Ectodermal cell (in vitro differentiated cells): ENCODE results near the gene COL18A1.
"Not testable (repeated sequence)": the region's sequence is repeated elsewhere in the genome, so short reads cannot be mapped to it uniquely, and the experiment has no call there.

ENCODE experiments used
- H3K27ac ChIP-seq: 2 replicates; pipeline ENCODE4 v1.7.0; 2013; ENCODE audit warnings: mild to moderate bottlenecking, low read depth, low read length; ENCODE audit not compliant: insufficient read depth, poor library complexity, severe bottlenecking
- H3K27me3 ChIP-seq: 2 replicates; pipeline ENCODE4 v1.7.0; 2013; ENCODE audit warnings: mild to moderate bottlenecking, low read length; ENCODE audit not compliant: insufficient read depth, control insufficient read depth, poor library complexity, severe bottlenecking
- H3K36me3 ChIP-seq: one replicate; pipeline ENCODE4 v1.7.0; 2013; ENCODE audit warnings: low read length; ENCODE audit not compliant: control insufficient read depth, insufficient read depth
- H3K4me1 ChIP-seq: one replicate; pipeline ENCODE4 v1.7.0; 2013; ENCODE audit warnings: low read length; ENCODE audit not compliant: control insufficient read depth, insufficient read depth
- H3K4me3 ChIP-seq: 2 replicates; pipeline ENCODE4 v1.7.0; 2013; ENCODE audit warnings: low read depth, low read length, control low read depth; ENCODE audit not compliant: insufficient read depth
- H3K9me3 ChIP-seq: 2 replicates; pipeline ENCODE4 v1.7.0; 2013; ENCODE audit warnings: mild to moderate bottlenecking, low read length, moderate library complexity; ENCODE audit not compliant: control insufficient read depth
- WGBS, 2 experiments: methylation state at CpG; one replicate each; pipeline ENCODE4 v1.1.7; 2013; ENCODE audit warnings: missing lambda C conversion rate in 2 of 2; 5-methylcytosine and 5-hydroxymethylcytosine counted together

The COL18A1 gene

GRCh38 chr21:45558044-45558721, 153.2 kb downstream of the COL18A1 start:
- WGBS, 2 experiments: 92 to 93% methylated on average over 26 of the region's 26 CpGs
- H3K36me3 ChIP-seq: no peaks in the 10 kb centered on the region
- no peaks in the 10 kb centered on the region for H3K9me3 ChIP-seq
- no peaks in the 10 kb centered on the region for H3K4me1 ChIP-seq
- no peak overlapping the region for H3K27ac ChIP-seq
- H3K27me3 ChIP-seq: peaks cover 3% of the 10 kb centered on the region
- H3K4me3 ChIP-seq: no peak overlapping the region

DNA sequence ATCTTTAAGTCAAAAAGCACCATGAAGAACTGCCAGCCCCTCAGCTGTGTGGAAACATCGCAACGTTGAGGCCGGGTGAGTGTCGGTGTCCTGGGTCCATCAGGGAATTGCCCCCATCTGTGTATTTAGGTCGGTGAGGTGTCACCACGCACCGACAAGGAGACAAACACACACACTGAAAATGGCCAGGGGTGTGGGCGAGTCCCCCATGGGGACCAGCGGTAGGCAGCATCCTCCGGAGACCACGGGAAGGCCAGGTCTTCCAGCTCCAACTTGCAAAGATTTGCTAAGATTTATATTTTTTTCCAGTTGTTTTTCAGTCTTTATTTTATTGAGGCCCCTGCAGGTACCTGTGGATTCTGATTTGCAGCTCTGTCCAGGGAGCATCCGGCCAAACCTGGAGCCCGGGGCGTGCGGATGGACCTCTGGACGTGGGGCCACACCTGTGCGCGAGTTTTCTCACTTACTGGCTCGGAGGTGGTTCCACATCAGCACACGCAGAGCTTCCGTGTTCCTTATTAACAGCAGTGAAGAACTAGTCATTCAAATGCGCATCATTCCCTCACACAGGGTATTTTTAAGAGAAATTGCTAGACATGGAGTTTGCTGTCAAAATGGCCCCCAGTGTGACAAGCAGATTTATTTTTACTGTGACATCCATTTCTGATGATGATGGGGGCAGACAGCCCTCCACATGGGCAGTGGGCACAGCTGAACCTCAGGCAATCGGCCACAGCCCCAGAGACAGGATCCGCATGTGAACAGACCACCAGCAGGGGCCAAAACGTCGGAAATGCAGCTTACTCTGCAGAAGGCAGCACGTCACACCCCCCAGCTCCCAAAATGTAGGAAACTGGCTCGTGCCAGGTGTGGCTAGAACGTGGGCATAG, 154.5 kb downstream of the COL18A1 start:
- Histone ChIP-seq H3K4me3 (no peak overlapping the region), H3K9me3 (no peaks in the 10 kb centered on the region), H3K36me3 (no peaks in the 10 kb centered on the region), H3K27ac (no peak overlapping the region), H3K4me1 (no peaks in the 10 kb centered on the region), H3K27me3 (peaks cover 3% of the 10 kb centered on the region)
- 84 to 86% methylated on average over 29 of the region's 29 CpGs for WGBS, 2 experiments

DNA sequence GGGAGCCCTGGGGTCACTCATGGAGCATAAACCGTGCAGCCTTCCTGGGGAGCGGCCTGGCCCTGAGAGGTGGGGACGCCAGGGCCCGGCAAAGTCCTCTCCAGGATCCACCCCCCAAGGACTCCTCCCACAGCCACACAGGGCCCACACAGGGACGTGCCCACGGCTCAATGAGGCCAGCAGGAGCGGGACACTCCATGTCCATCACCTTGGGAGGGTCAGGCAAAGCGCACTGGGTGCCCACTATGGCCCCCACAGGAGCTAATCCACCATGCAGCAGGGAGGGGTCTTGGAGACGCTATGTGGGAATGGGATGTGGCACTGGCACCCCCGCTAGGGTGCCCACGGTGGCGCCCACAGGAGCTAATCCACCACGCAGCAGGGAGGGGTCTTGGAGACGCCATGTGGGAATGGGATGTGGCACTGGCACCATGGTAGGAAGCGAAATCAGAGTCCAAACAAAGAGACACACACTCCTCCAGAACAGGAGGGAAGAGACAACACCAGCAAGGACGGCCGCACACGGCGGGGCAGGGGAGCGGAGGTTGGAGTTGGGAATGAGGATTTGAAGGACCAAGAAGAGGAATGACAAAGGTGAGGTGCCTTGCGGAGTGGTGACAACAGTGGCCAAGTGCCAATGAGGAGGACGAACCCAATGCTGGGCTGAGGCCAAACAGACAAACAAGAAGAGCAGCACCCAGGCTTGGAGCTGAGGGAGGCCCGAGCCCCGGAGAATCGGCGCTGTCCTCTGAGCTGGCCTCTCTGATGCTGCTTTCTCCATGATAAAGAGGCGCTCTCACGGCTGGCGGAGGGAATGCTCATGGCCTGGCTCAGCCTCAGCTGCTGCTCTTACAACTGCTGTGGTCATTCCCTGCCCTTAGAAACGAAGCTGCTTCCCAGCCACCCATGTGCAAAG, 155.4 kb downstream of the COL18A1 start:
- Histone ChIP-seq H3K9me3 (no peaks in the 10 kb centered on the region), H3K4me3 (no peak overlapping the region), H3K4me1 (no peaks in the 10 kb centered on the region), H3K27me3 (no peaks in the 10 kb centered on the region), H3K27ac (no peak overlapping the region), H3K36me3 (no peaks in the 10 kb centered on the region)
- 83 to 89% methylated on average over 30 of the region's 30 CpGs for WGBS, 2 experiments

DNA sequence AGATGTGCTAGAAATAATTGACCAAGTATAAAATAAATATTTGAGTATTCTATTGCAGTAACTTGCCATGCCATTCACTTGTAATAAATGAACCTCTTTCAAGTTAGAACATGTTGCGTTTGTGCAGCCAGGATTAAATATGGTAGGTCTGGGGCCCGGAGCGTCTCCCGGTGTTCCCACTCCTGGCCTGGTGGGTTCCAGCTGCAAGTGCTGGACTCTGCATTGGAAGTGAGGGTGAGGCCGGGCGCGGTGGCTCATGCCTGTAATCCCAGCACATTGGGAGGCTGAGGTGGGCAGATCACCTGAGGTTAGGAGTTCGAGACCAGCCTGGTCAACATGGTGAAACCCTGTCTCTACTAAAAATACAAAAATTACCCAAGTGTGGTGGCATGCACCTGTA, 156.3 kb downstream of the COL18A1 start:
- 92 to 94% methylated on average over 8 of the region's 8 CpGs for WGBS, 2 experiments
- H3K27me3 ChIP-seq: not testable (repeated sequence)

DNA sequence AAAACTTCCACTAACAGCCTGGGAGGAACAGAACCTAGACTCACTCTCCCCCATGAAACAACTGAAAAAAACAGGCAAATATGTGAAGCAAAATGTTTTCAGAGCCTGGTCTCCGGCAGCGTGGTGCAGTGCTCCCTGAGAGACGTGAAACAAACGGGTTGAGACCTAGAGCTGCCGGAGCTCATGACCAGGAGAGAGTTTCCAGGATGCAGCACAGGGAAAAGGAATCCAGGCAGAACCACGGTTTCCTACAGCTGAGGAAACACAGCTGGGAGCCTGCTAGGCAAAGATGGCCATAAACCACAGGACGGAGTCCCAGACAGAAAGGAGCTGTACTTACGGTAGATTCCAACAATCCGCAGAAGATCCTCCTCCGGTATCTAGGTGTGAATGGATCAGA, 157.4 kb downstream of the COL18A1 start:
- no peaks in the 10 kb centered on the region for H3K27me3 ChIP-seq
- H3K4me3 ChIP-seq: no peak overlapping the region
- no peak overlapping the region for H3K27ac ChIP-seq
- H3K4me1 ChIP-seq: no peaks in the 10 kb centered on the region
- H3K9me3 ChIP-seq: no peaks in the 10 kb centered on the region
- no peaks in the 10 kb centered on the region for H3K36me3 ChIP-seq
- WGBS, 2 experiments: 91% methylated on average over 10 of the region's 10 CpGs

More for the DNA sequence above, 156.3 kb downstream of the COL18A1 start:
- not testable (repeated sequence) for H3K4me1 ChIP-seq, H3K27ac ChIP-seq, H3K36me3 ChIP-seq, H3K9me3 ChIP-seq, H3K4me3 ChIP-seq

- 87 to 90% methylated on average over 4 to 6 of the region's 6 CpGs for WGBS, 2 experiments
- no peaks in the 10 kb centered on the region for H3K36me3 ChIP-seq
- no peak overlapping the region for H3K4me3 ChIP-seq
- no peaks in the 10 kb centered on the region for H3K9me3 ChIP-seq
- no peak overlapping the region for H3K27ac ChIP-seq
- H3K4me1 ChIP-seq: no peaks in the 10 kb centered on the region
- no peaks in the 10 kb centered on the region for H3K27me3 ChIP-seq
Measured at GRCh38 chr21:45562965-45563364, 158.0 kb downstream of the COL18A1 start.
